Measurements from ENCODE around the gene COL11A1.

- TF ChIP-seq CTCF (conservative IDR thresholded peaks at IDR 0.05; ENCODE audit: low read depth, low read length) (no peak), FOS (IDR thresholded peaks at IDR 0.05; ENCODE audit: low read depth, low read length) (no peak), CEBPB (IDR thresholded peaks at IDR 0.05; ENCODE audit: low read depth, low read length) (no peak), POLR2A (IDR thresholded peaks at IDR 0.05; ENCODE audit: low read depth, low read length) (no peak)
These were observed 34.1 kb upstream of the COL11A1 start for GRCh38 chr1:103142461-103142860.

All from IMR-90 (cell line).